GM23248 (cell line): ENCODE data around the gene MEI4.

Experiments used
- EZH2 ChIP-seq: fragments of 200-600 bp; sonication (generic); IDR thresholded peaks from 2 replicates; pipeline ENCODE4 v1.6.1; 2018; ENCODE audit warnings: antibody characterized with exemption, mild to moderate bottlenecking; ENCODE audit not compliant: insufficient read depth, poor library complexity, severe bottlenecking
- EZH2phosphoT487 ChIP-seq: fragments of 200-600 bp; sonication (generic); IDR thresholded peaks from 2 replicates; pipeline ENCODE4 v1.6.1; 2018; ENCODE audit warnings: antibody characterized with exemption, moderate library complexity, mild to moderate bottlenecking, low read depth; ENCODE audit not compliant: insufficient read depth

DNA sequence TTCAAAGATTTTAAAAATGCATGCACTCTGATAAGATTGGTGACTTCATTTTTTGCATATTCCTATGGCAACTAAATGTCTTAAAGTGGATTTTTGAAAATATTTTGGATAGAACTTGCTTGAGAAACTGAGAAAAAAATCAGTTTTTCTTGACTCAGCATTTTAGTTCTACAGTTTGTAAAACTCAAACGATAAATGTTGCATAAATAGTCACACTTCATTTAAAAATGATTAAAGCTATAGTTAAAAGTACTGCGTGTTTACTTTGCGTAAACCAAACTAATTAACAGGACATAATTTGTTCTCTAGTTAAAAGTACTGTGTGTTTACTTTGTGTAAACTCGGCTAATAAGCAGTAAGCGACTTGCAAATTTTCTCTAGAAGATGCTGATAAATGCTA, 28.3 kb upstream of the MEI4 start:
- TF ChIP-seq EZH2 (no peak), EZH2phosphoT487 (no peak)
